PFSK-1 (cell line): ENCODE data around the gene TMEM213.

Source experiments
- FOXP2 ChIP-seq: optimal IDR thresholded peaks from 2 replicates; pipeline ENCODE3; 2011; ENCODE audit warnings: borderline replicate concordance, control low read depth, inconsistent platforms; ENCODE audit not compliant: insufficient read depth; ENCODE audit errors: extremely low read length, extremely low read depth
- POLR2AphosphoS5 ChIP-seq: IDR thresholded peaks from 2 replicates; pipeline ENCODE4 v1.6.1; 2012; ENCODE audit warnings: low read depth, mild to moderate bottlenecking, control low read depth, low read length, moderate library complexity
- SIN3A ChIP-seq: IDR thresholded peaks from 2 replicates; pipeline ENCODE4 v1.6.1; 2012; ENCODE audit warnings: mild to moderate bottlenecking, low read length, moderate library complexity, borderline replicate concordance; ENCODE audit not compliant: insufficient read depth
- TAF1 ChIP-seq: IDR thresholded peaks from 2 replicates; pipeline ENCODE4 v1.6.1; 2012; ENCODE audit warnings: low read length, control low read depth, borderline replicate concordance; ENCODE audit not compliant: insufficient read depth
- TF ChIP-seq, protein P1 (sequence below), 2 experiments: IDR thresholded peaks; 2 replicates each; pipeline versions ENCODE4 v1.6.1 to v1.8.0; 2011 to 2012; ENCODE audit warnings: low read depth in 2 of 2, low read length in 2 of 2, control low read depth in 1 of 2, inconsistent platforms in 1 of 2, mild to moderate bottlenecking in 1 of 2, moderate library complexity in 1 of 2; ENCODE audit not compliant: insufficient read depth in 1 of 2

Gene TMEM213

DNA sequence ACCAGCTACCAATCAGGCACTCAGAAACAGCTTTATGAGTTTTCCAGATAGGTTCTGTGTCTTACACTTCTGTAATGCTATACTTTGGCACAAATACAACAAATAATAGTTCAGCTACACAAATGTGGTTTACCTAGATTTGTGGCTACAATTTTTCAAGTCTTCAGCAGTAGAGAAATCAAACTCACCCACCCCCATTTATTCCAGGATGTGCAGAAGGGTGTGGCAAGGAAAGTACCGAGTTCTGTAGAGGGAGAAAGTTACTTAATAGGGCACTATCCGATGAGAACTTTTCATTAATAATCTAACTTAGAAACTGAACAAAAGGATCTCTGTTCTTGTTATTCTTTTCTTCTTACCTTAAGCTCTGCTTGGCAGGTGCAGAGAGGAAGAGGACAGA is 30.5 kb downstream of the TMEM213 start:
- no peak for TF ChIP-seq POLR2AphosphoS5
- TF ChIP-seq, protein P1, sequence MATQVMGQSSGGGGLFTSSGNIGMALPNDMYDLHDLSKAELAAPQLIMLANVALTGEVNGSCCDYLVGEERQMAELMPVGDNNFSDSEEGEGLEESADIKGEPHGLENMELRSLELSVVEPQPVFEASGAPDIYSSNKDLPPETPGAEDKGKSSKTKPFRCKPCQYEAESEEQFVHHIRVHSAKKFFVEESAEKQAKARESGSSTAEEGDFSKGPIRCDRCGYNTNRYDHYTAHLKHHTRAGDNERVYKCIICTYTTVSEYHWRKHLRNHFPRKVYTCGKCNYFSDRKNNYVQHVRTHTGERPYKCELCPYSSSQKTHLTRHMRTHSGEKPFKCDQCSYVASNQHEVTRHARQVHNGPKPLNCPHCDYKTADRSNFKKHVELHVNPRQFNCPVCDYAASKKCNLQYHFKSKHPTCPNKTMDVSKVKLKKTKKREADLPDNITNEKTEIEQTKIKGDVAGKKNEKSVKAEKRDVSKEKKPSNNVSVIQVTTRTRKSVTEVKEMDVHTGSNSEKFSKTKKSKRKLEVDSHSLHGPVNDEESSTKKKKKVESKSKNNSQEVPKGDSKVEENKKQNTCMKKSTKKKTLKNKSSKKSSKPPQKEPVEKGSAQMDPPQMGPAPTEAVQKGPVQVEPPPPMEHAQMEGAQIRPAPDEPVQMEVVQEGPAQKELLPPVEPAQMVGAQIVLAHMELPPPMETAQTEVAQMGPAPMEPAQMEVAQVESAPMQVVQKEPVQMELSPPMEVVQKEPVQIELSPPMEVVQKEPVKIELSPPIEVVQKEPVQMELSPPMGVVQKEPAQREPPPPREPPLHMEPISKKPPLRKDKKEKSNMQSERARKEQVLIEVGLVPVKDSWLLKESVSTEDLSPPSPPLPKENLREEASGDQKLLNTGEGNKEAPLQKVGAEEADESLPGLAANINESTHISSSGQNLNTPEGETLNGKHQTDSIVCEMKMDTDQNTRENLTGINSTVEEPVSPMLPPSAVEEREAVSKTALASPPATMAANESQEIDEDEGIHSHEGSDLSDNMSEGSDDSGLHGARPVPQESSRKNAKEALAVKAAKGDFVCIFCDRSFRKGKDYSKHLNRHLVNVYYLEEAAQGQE (IDR thresholded peaks at IDR 0.05; ENCODE audit: insufficient read depth in 1 of 2, low read depth in 2 of 2, low read length in 2 of 2), result no peak
- no peak for TF ChIP-seq FOXP2
- no peak for TF ChIP-seq SIN3A
- TF ChIP-seq TAF1, result no peak

- TF ChIP-seq, protein P1 (IDR thresholded peaks at IDR 0.05; ENCODE audit: insufficient read depth in 1 of 2, low read depth in 2 of 2, low read length in 2 of 2), result no peak
- no peak for TF ChIP-seq FOXP2
- no peak for TF ChIP-seq POLR2AphosphoS5
- no peak for TF ChIP-seq SIN3A
- no peak for TF ChIP-seq TAF1
Observed at GRCh38 chr7:138829335-138829734, 31.5 kb downstream of the TMEM213 start.

GRCh38 chr7:138832966-138833365 is 35.2 kb downstream of the TMEM213 start:
- TF ChIP-seq TAF1 (no peak), FOXP2 (no peak), SIN3A (no peak), POLR2AphosphoS5 (no peak)
- TF ChIP-seq, protein P1 (IDR thresholded peaks at IDR 0.05; ENCODE audit: insufficient read depth in 1 of 2, low read depth in 2 of 2, low read length in 2 of 2), result no peak

GRCh38 chr7:138833596-138833995 is 35.8 kb downstream of the TMEM213 start:
- TF ChIP-seq POLR2AphosphoS5, result no peak
- TF ChIP-seq, protein P1 (IDR thresholded peaks at IDR 0.05; ENCODE audit: insufficient read depth in 1 of 2, low read depth in 2 of 2, low read length in 2 of 2), result no peak
- no peak for TF ChIP-seq FOXP2
- no peak for TF ChIP-seq SIN3A
- no peak for TF ChIP-seq TAF1

- TF ChIP-seq POLR2AphosphoS5 (no peak), SIN3A (no peak), TAF1 (no peak), FOXP2 (no peak)
- TF ChIP-seq, protein P1 (IDR thresholded peaks at IDR 0.05; ENCODE audit: insufficient read depth in 1 of 2, low read depth in 2 of 2, low read length in 2 of 2), result no peak
Observed at GRCh38 chr7:138834583-138834982, 36.8 kb downstream of the TMEM213 start.
